DMS53 (cell line): ENCODE data around the gene SLC36A4.
A peak's percentile ranks its signal among the peaks of the same experiment; 100 is the strongest.
"Not testable (repeated sequence)": the region's sequence is repeated elsewhere in the genome, so short reads cannot be mapped to it uniquely, and the experiment has no call there.

Experiments
- DNase-seq: peaks from one replicate; lab custom pipeline; 2025; lab: John Stamatoyannopoulos, UW

Gene SLC36A4

DNA sequence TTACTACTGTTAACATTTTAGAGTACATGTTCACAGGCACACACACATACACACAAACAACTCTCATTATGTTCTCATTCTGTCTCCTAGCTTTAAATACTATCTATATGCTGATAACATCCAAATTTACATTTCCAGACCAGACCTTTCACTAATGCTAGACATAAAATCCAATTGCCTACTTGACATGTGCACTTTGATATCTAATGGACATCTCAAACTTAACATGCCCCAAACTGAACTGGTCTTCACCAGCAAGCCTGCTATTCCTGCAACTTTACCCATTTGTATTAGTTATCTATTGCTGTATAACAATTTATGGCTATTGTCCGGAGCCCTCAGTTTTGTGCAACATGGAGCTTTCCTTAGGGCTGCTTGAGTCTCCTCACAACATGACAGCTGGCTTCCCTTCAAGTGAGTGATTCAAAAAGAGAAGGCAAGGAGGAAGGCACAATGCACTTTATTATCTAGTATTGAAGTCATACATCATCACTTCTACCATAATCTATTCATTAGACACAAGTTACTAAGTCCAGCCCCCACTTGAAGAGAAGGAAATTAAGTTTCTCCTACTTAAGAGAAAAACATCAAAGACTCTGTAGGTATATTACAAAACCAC lies 3.0 kb downstream of the SLC36A4 start:
- no peak for DNase-seq

DNA sequence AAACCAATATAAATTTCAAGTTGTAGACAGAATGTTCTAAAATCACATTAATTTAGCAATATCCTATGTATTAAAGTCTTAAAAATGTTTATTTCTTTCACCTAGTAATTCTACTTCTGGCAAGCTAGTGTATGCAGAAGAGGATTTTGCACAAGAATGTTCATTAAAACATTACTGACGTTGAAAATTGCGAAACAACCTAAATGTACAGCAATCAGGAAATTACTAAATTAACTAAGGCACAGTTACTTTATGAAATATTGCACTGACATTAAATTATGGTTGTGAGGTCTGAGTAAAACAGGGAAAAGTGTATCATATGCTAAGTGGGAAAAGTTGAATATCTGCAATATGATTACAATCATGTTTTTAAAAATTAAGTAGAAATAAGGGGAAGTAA lies 4.1 kb downstream of the SLC36A4 start:
- DNase-seq = no peak

GRCh38 chr11:93192163-93192562 lies 5.6 kb downstream of the SLC36A4 start:
- DNase-seq = no peak

GRCh38 chr11:93189462-93189861 lies 8.3 kb downstream of the SLC36A4 start:
- no peak for DNase-seq

GRCh38 chr11:93188726-93189125 lies 9.1 kb downstream of the SLC36A4 start:
- DNase-seq = no peak

- no peak for DNase-seq
Observed at GRCh38 chr11:93187290-93187689, 10.5 kb downstream of the SLC36A4 start.

DNA sequence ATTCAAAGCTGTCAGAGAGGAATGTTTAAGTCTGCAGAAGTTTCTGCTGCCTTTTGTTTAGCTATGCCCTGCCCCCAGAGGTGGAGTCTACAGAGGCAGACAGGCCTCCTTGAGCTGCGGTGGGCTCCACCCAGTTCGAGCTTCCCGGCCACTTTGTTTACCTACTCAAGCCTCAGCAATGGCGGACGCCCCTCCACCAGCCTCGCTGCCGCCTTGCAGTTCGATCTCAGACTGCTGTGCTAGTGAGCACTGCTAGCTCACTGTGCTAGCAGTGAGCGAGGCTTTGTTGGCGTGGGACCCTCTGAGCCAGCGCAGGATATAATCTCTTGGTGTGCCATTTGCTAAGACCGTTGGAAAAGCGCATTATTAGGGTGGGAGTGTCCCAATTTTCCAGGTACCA lies 19.9 kb downstream of the SLC36A4 start:
- DNase-seq = not testable (repeated sequence)

DNA sequence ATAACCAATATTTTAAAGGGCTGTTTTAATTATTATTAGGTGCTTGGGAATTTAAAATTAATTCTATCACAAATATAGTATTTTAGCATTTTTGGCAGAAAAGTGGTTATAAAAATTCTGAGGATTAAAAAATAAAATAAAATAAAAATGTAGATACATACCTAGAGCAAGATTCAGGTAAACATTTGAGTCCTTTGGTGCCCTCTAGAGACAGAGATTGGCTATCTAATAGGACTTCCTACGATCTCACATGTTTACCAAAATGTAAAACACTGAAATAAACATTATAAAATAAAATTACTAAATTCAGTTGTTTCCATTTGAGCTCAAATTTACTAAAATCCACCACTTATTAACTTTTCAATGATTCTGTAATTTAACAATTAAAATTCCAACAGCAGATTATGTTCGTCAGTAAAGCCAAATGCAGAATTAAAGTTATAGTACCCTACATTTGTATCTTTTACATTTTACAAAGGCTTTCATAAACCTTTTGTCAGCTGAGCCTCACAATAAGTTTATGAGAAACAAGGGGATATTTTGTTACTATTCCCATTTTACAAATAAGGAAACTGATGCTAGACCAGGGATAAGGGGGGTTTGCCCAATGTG lies 27.7 kb downstream of the SLC36A4 start:
- DNase-seq = peak; percentile 64

- DNase-seq = no peak
Observed at GRCh38 chr11:93169143-93169542, 28.6 kb downstream of the SLC36A4 start.

- DNase-seq = no peak
Observed at GRCh38 chr11:93166862-93167261, 30.9 kb downstream of the SLC36A4 start.

DNA sequence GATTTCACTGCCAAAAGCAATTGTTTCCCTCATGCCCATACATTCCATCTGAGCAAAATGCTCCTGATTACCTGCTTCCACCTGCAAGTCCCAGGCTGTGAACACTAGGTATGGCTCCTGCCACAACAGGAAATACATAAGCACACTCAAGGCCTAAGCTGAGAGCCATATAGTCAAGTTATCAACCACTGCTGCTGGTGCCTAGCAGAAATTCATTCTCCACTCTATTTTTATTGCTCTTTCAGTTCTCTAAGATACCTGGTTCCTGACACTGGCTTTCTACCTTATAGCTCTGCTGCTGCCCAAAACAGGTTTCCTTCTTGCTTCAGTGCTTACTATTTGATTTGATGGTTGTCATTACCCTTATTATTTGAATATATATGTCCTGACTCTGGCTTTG lies 31.6 kb downstream of the SLC36A4 start:
- DNase-seq = peak; percentile 57

- DNase-seq = peak; percentile 33
Observed at GRCh38 chr11:93160808-93161207, 37.0 kb downstream of the SLC36A4 start.

- no peak for DNase-seq
Observed at GRCh38 chr11:93160156-93160555, 37.6 kb downstream of the SLC36A4 start.

DNA sequence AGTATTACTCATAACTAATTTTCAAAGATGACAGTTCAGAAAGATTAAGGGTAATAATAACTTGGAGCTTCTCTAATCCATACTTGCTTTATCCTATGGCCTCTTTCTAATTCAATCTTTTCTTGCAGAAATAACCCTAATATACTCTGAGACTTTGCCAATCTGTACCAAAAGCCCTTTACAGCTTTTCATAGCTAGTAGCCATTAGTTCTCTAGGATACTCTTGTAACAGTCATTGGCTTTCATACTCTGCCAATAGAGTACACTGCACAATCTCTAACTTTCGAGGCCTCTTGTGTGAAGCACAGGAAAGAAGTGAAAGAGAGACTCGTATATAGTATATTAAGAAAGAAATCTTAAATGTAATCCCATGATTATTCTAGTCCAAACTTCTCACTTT lies 38.1 kb downstream of the SLC36A4 start:
- no peak for DNase-seq

DNA sequence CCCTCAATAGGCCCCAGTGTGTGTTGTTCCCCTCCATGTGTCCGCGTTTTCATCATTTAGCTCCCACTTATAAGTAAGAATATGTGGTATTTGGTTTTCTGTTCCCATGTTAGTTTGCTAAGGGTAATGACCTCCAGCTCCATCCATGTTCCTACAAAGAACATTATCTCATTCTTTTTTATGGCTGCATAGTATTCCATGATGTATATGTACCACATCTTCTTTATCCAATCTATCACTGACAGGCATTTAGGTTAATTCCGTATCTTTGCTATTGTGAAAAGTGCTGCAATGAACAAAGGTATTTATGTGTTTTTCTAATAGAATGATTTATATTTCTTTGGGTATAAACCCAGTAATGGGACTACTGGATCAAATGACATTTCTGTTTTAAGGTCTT lies 42.1 kb downstream of the SLC36A4 start:
- DNase-seq = no peak

- DNase-seq = no peak
Observed at GRCh38 chr11:93145390-93145915, 52.3 kb downstream of the SLC36A4 start.

- no peak for DNase-seq
Observed at GRCh38 chr11:93143800-93144199, 54.0 kb downstream of the SLC36A4 start.

DNA sequence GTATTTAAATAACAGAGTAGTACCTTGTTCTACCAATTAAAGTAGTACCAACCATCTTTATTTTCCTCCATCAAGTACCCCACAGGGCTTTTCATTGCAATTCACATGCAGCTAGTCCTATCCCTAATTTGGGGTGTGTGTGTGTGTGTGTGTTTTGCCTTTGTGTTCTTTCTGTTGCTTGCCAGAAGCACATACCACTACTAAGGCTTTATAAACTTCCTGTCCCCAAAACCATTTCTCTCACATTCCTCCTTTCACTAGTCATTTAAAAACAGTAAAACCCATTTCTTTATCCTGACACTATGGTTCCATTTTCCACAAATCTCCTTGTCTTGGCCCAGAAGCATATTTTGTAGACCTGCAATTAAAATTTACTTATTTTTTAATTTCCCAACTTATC lies 54.6 kb downstream of the SLC36A4 start:
- DNase-seq = no peak

- no peak for DNase-seq
Observed at GRCh38 chr11:93133488-93134109, 64.2 kb downstream of the SLC36A4 start.

DNA sequence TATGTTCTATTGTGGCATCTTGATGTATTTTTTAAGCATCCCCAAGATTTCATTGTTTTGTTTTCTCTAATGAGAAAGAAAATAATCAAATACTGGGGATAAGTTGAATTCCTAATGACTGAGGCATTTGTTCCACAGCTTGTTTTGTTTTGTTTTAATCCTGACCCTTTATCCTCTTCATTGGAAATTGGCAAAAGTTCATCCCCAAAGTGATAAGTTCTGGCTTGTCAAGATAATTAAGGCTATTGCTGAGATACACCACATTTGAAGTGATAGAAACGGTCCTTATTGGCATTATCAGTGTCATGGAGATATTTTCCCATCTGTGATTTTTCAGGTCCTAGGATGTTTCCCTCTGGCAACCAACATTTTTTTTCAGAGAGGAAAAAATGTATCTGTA lies 65.0 kb downstream of the SLC36A4 start:
- no peak for DNase-seq

GRCh38 chr11:93131709-93132108 lies 66.1 kb downstream of the SLC36A4 start:
- peak; percentile 77 for DNase-seq

DNA sequence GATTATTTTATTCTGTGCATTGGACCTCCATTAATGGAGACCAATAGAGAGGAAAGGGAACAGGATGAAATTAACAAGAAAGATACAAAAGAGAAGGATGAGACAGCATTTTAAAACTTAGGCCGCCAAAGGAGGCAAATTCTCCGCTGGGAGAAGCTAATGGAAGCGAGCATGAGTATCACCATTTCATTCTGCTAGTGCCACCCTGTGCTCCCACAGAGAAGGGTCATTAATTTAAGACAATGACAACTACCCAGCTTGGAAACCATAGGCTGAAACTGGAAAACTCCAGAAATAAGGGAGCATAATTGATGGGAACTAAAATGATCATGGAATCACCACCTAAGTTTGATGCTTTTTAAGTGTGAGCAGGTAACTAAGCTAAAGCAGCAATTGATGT lies 69.2 kb downstream of the SLC36A4 start:
- no peak for DNase-seq

GRCh38 chr11:93123351-93123898 lies 74.4 kb downstream of the SLC36A4 start:
- DNase-seq = no peak
